K562 (cell line): ENCODE results near the gene INPP1.

Experiments used
- ARHGAP35 ChIP-seq: fragments of 450-650 bp; IDR thresholded peaks from 2 replicates; pipeline ENCODE4 v1.6.1; 2018; ENCODE audit not compliant: partially characterized antibody
- CTCF ChIP-seq, 3 experiments: IDR thresholded peaks in 2 of 3; conservative IDR thresholded peaks in 1 of 3; 2 replicates each; pipeline ENCODE4 v1.5.1; 2011 to 2012; ENCODE audit warnings: low read length in 3 of 3, mild to moderate bottlenecking in 3 of 3, control low read depth in 2 of 3, improper control_type of control experiment in 1 of 3, inconsistent platforms in 1 of 3, low read depth in 1 of 3, mixed read lengths in 1 of 3, moderate library complexity in 1 of 3; ENCODE audit not compliant: insufficient read depth in 2 of 3
- EZH2 ChIP-seq: IDR thresholded peaks from 2 replicates; pipeline ENCODE4 v1.6.1; 2012; ENCODE audit warnings: low read depth, mild to moderate bottlenecking, inconsistent platforms, low read length, borderline replicate concordance
- POLR2AphosphoS5 ChIP-seq: IDR thresholded peaks from 2 replicates; pipeline ENCODE4 v1.6.1; 2011; ENCODE audit warnings: mild to moderate bottlenecking, low read depth, low read length, moderate library complexity; ENCODE audit not compliant: control insufficient read depth, insufficient read depth
- ZNF184 ChIP-seq: sonication (generic); formaldehyde crosslinking; IDR thresholded peaks from 2 replicates; pipeline ENCODE4 v1.5.0; 2020; ENCODE audit warnings: missing genetic modification reagents

GRCh38 chr2:190415251-190415650 lies 71.9 kb downstream of the INPP1 start:
- no peak for TF ChIP-seq ZNF184 (CRISPR knock-in tag)
- no peak for TF ChIP-seq POLR2AphosphoS5
- TF ChIP-seq EZH2, result no peak
- no peak for TF ChIP-seq ARHGAP35
- TF ChIP-seq CTCF (IDR thresholded peaks at IDR 0.05 in 2 of 3, conservative IDR thresholded peaks at IDR 0.05 in 1 of 3; ENCODE audit: insufficient read depth in 2 of 3, low read depth in 1 of 3, low read length in 3 of 3), result no peak
